Measurements from ENCODE around the gene PROS1. TPM values are rescaled to one million over a fixed set of nuclear protein-coding genes. Genes with fewer than 3 reads are reported as not detected.

The PROS1 gene
- total and polyA plus RNA-seq, 7 donors, result 2.8 to 31.4 (median 19.9) TPM

- Histone ChIP-seq H3K9me3 (no peaks in the 10 kb centered on the region), H3K4me3 (no peak overlapping the region), H3K27ac (no peak overlapping the region), H3K4me1 (no peaks in the 10 kb centered on the region), H3K27me3 (no peaks in the 10 kb centered on the region), H3K36me3 (no peaks in the 10 kb centered on the region)
- DNase-seq, result no peak
- TF ChIP-seq POLR2A (IDR thresholded peaks at IDR 0.05) (no peak), POLR2AphosphoS5 (IDR thresholded peaks at IDR 0.05) (no peak), EP300 (IDR thresholded peaks at IDR 0.05) (no peak)
- intact Hi-C loops (cut with DNase I), result no loop called here
- WGBS, 2 donors, result 87 to 88% methylated on average over 3 of the region's 3 CpGs
Measured at GRCh38 chr3:94001827-94002495, 28.3 kb upstream of the PROS1 start.

- intact Hi-C loops (cut with DNase I), result no loop called here
- WGBS, 2 donors, result 29 to 71% methylated on average over 1 of the region's 1 CpG
- no peaks in the 10 kb centered on the region for H3K36me3 ChIP-seq
- H3K9me3 ChIP-seq, result no peaks in the 10 kb centered on the region
- no peak overlapping the region for H3K27ac ChIP-seq
- H3K27me3 ChIP-seq, result no peaks in the 10 kb centered on the region
- H3K4me1 ChIP-seq, result no peaks in the 10 kb centered on the region
- no peak overlapping the region for H3K4me3 ChIP-seq
- no peak for DNase-seq
- TF ChIP-seq POLR2A (IDR thresholded peaks at IDR 0.05) (no peak), CTCF (IDR thresholded peaks at IDR 0.05) (no peak), POLR2AphosphoS5 (IDR thresholded peaks at IDR 0.05) (no peak), EP300 (IDR thresholded peaks at IDR 0.05) (no peak)
Measured at GRCh38 chr3:94001191-94001590, 27.5 kb upstream of the PROS1 start.

- no peak for DNase-seq
- intact Hi-C loops (cut with DNase I), result no loop called here
- 86 to 88% methylated on average over 3 of the region's 3 CpGs for WGBS, 2 donors
- Histone ChIP-seq H3K4me1 (no peaks in the 10 kb centered on the region), H3K27me3 (no peaks in the 10 kb centered on the region), H3K4me3 (no peak overlapping the region), H3K36me3 (no peaks in the 10 kb centered on the region), H3K27ac (no peak overlapping the region), H3K9me3 (no peaks in the 10 kb centered on the region)
- TF ChIP-seq POLR2A (IDR thresholded peaks at IDR 0.05) (no peak), CTCF (IDR thresholded peaks at IDR 0.05) (no peak)
Measured at GRCh38 chr3:93994056-93994455, 20.4 kb upstream of the PROS1 start.

- Histone ChIP-seq H3K4me3 (no peak overlapping the region), H3K36me3 (no peaks in the 10 kb centered on the region), H3K9me3 (no peaks in the 10 kb centered on the region), H3K4me1 (peaks cover 0 to 7% (median 1%) of the 10 kb centered on the region in 4 donors), H3K27ac (no peak overlapping the region), H3K27me3 (no peaks in the 10 kb centered on the region)
- 82 to 86% methylated on average over 3 of the region's 3 CpGs for WGBS, 2 donors
- no peak for DNase-seq
- TF ChIP-seq CTCF (IDR thresholded peaks at IDR 0.05) (no peak), POLR2A (IDR thresholded peaks at IDR 0.05) (no peak), POLR2AphosphoS5 (IDR thresholded peaks at IDR 0.05) (no peak), EP300 (IDR thresholded peaks at IDR 0.05) (no peak)
- intact Hi-C loops (cut with DNase I), result no loop called here
Measured at GRCh38 chr3:93992207-93992606, 18.5 kb upstream of the PROS1 start.

- Histone ChIP-seq H3K36me3 (no peaks in the 10 kb centered on the region), H3K4me3 (no peak overlapping the region), H3K9me3 (no peaks in the 10 kb centered on the region), H3K27me3 (no peaks in the 10 kb centered on the region), H3K4me1 (peaks cover 0 to 7% (median 1%) of the 10 kb centered on the region in 4 donors), H3K27ac (no peak overlapping the region)
- intact Hi-C loops (cut with DNase I), result no loop called here
- TF ChIP-seq POLR2AphosphoS5 (IDR thresholded peaks at IDR 0.05) (no peak), EP300 (IDR thresholded peaks at IDR 0.05) (no peak), POLR2A (IDR thresholded peaks at IDR 0.05) (no peak), CTCF (IDR thresholded peaks at IDR 0.05) (no peak)
- DNase-seq, result no peak
- WGBS, 2 donors, result 41 to 79% methylated on average over 2 of the region's 2 CpGs
Measured at GRCh38 chr3:93991631-93992030, 17.9 kb upstream of the PROS1 start.
